Fibroblast of skin of back (primary cell): ENCODE measurements around the gene TLCD1.

ENCODE experiments used
- DNase-seq: peaks from one replicate; pipeline ENCODE4 v3.0.0-alpha.2; 2013

TLCD1 gene

GRCh38 chr17:28684963-28685362 is 41.1 kb downstream of the TLCD1 start:
- DNase-seq = peak; percentile 30

DNA sequence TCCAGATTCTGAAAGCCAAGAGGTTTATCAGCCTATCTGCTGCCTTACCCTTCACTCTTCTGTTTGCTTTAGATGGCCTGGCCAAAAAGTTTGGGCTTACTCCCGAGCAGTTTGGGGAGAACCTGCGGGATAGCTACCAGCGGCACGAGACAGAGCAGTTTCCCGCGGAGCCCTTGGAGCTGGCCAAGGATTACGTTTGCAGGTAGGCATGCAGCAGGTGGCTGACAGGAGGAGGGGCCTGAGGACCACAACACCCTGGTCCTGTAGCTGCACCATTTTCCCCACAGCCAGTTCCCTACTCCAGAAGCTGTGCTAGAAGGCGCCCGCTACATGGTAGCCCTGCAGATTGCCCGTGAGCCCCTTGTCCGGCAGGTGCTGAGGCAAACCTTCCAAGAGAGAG is 43.4 kb downstream of the TLCD1 start:
- DNase-seq = no peak

DNA sequence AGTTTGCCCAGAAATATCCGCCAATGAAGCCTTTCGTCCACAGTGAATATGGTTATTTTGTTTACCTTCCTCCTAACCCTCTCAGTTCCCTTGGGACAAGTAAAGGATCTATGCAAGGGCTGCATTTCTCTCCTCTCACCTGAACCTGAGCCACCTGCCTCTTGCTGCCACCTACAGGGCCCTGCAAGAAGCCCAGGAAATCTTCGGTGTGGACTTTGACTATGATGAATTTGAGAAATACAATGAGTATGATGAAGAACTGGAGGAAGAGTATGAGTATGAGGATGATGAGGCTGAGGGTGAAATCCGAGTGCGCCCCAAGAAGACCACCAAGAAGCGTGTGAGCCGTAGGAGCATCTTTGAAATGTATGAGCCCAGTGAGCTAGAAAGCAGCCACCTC is 50.1 kb downstream of the TLCD1 start:
- no peak for DNase-seq

DNA sequence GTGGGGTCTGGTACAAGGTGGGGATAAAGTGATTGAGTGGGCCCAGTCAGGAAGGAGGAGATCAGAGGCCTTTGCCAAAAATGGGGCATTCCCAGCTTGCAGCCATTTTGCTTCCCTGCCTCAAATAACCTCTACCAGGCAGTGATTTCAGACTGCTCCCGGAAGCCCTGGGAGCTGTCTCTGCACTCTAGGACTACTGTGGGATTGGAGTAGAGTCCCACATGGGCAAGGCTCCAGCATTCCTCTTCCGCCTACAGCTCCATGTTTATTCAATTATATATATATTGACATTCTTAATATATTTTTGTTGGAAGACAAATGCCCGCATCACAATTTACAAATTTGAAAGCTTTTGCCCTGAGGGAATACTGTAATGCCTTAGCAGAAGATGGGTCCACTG is 50.5 kb downstream of the TLCD1 start:
- DNase-seq = peak; percentile 27
